ENCODE data around the gene PRLHR.

- TF ChIP-seq, protein P1, sequence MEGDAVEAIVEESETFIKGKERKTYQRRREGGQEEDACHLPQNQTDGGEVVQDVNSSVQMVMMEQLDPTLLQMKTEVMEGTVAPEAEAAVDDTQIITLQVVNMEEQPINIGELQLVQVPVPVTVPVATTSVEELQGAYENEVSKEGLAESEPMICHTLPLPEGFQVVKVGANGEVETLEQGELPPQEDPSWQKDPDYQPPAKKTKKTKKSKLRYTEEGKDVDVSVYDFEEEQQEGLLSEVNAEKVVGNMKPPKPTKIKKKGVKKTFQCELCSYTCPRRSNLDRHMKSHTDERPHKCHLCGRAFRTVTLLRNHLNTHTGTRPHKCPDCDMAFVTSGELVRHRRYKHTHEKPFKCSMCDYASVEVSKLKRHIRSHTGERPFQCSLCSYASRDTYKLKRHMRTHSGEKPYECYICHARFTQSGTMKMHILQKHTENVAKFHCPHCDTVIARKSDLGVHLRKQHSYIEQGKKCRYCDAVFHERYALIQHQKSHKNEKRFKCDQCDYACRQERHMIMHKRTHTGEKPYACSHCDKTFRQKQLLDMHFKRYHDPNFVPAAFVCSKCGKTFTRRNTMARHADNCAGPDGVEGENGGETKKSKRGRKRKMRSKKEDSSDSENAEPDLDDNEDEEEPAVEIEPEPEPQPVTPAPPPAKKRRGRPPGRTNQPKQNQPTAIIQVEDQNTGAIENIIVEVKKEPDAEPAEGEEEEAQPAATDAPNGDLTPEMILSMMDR (conservative IDR thresholded peaks at IDR 0.05; ENCODE audit: low read depth, low read length): no peak
- TF ChIP-seq EZH2 (IDR thresholded peaks at IDR 0.05; ENCODE audit: borderline replicate concordance, low read depth, low read length, poor library complexity, severe bottlenecking): no peak
These were observed 15.1 kb upstream of the PRLHR start for GRCh38 chr10:118610577-118610976.

Data from A673 (cell line).